IPS DF 19.7 (cell line): ENCODE results near the gene ZCCHC9.
"Not testable (repeated sequence)": the region's sequence is repeated elsewhere in the genome, so short reads cannot be mapped to it uniquely, and the experiment has no call there.

Source experiments
- DNase-seq: peaks from one replicate; pipeline ENCODE4 v3.0.0-alpha.2; 2013; ENCODE audit warnings: low read depth, low spot score

ZCCHC9 gene

DNA sequence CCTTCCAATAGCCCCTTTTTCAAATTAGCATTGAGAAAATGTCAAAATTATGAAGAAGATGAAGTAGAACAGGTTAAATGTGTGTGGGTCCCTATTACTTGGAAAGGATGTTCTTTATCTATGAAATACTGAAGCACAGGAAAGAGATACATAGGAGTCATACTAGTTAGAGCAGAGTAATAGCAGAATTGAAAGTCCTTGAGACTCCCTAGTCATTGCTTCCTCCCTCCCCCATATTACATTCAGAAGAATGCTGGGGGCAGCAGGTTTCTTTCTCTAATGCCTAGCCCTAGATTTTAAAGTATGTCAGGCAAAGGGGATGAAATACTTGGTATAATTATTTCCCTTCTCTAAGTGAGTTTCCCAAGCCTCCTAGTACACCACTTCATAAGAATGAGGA is 4.4 kb downstream of the ZCCHC9 start:
- DNase-seq = no peak

DNA sequence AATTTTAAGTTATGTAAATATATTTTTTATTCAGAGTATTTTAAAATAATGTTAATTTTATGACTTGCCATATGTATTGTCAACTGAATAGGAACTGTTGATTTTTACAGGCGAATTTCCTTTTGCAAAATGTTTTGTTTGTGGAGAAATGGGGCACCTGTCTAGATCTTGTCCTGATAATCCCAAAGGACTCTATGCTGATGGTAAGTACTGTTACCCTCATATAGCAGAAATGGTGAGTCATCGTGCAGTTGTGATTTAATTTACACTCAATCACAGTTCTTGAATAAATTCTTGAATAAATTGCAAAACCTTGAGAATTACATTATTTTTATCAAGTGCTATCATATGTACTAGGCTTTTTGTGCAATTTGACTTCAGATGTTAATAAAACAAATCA is 7.4 kb downstream of the ZCCHC9 start:
- no peak for DNase-seq

DNA sequence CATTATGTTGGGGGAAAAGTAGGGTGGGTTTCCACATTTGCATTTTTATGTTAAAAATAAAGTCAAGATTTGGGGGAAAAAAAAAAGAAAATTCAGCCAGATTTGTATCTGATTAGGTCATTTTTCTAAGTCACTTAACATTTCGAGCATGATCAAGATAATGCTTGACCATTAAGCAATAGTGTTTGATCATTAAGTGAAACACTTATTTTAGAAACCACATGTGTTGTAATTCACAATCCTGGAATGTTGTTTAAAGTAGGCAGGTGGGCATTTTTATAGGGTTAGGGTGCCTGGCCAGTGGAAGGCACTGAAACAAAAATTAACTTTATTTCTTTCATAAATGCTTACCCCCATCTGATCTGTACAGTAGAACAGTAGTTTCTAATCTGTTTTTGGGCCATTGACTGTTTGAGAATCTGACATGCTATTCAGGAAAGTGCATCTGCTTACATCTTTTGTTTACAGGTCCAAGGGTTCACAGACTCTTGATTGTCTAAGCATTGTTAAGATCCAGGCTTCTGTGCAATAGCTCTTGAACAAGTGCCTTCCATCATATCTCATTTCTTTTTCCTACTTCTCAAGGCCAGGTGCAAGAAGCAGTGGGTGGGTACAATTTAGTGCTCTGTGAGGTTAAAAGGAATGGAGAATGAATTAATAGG is 9.1 kb downstream of the ZCCHC9 start:
- no peak for DNase-seq

DNA sequence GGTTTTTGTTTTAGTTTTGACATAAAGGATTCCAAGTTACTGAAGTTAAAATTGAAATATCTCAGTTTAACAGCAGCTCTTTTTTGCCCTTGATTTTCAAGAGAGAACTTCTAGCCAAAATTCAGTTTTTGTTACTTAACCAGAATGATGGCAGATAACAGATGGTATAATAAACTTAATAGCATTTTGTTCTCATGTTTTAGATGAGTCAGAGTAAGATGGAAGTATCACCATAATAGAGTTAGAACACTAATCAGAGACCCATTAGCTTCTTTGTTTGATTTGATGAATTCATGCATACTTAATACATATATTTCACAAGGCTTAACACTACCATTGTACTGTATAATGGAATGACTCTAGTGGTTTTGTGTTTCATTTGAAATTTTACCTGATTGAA is 11.9 kb downstream of the ZCCHC9 start:
- DNase-seq = no peak

DNA sequence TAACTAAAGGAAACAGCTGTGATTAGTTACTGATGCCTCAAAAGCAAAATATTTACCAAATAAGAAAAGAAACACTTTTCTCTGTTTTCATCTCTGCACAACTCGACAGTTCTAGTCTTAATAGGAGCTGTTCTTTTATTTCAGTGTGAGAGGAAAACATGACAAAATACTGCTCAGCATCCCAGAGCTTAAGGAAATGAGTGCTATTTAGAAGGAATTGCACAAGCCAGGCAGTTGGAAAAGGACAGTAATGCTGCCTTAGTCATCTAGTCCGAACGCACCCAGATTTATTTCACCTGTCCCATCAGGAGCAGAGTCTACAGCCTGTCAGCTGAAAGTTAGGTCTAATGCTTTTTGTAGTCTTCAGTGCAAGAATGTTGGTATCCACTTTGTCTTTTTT is 12.3 kb downstream of the ZCCHC9 start:
- no peak for DNase-seq

DNA sequence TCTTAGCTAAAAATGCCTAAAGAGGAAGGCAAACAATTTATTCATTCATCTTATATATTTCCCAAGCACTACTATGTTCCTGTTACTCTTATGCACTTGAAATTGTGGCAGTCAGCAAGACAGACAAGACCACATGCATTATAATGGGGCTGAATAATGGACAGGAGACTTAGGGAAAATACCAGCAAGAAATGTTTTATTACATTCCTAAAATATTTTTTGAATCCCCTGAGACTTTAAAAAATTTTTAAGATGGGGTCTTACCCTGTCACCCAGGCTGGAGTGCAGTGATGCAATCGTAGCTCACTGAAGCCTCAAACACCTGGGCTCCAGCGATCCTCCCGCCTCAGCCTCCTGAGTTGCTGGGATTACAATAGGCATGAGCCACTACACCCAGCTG is 13.2 kb downstream of the ZCCHC9 start:
- no peak for DNase-seq

DNA sequence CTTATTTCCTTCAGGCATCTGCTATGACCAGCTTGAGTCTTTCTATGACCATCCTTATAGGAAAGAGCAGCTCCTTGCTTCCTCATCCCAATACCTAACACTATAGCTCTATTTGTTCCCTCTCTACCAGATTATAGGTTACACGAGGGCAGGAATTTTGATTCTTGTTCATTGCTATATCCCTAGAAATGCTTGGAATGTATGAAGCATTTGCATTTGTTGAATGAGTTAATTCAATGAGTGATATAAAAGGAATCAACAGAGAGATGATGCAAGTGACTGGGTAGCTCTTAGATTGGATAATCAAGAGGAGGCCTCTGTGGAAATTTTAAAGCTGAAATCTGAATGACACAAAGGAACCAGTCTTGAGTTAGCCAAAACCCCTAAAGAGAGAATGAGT is 13.9 kb downstream of the ZCCHC9 start:
- no peak for DNase-seq

DNA sequence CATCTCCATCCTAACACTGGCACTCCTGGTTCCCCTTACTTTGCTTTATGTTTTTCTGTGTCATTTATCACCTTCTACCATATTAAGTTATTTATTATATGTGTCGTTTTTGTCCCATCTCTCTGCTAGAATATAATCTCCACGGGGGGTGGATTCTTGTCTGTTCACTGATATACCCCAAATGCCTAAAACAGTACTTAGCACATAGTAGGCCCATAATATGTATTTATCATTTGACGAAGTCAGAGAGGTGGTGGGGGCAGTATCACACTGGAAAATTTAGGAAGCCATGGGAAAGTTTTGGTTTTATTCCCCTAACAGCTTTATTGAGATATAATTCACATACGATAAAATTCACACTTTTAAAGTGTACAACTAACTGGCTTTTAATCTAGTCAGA is 14.4 kb downstream of the ZCCHC9 start:
- no peak for DNase-seq

DNA sequence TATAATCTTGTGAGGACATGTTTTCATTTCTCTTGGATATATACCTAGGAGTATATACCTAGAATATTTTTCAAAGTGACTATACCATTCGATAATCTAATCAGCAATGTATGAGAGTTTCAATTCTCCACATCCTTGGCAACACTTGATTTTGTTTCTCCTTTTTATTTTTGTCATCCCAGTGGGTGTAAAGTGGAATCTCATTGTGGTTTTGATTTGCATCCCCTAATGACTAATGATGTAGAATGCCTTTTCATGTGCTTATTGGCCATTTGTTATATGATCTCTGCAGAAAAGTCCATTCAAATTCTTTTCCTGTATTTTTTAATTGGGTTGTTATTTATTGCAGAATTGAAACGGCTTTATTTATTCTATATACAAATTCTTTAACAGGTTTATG is 15.2 kb downstream of the ZCCHC9 start:
- no peak for DNase-seq

DNA sequence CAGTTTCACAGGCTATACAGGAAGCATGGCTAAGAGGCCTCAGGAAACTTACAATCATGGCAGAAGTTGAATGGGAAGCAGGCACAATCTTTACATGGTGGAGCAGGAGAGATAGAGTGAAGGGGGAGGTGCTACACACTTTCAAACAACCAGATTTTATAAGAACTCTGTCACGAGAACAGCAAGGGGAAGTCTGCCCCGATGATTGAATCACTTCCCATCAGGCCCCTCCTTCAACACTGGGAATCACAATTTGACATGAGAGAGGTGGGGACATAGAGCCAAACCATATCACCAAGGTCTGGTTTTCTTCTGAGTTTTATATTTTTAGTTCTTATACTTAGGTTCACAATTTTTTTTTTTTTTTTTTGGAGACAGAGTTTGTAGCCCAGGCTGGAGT is 16.1 kb downstream of the ZCCHC9 start:
- no peak for DNase-seq

DNA sequence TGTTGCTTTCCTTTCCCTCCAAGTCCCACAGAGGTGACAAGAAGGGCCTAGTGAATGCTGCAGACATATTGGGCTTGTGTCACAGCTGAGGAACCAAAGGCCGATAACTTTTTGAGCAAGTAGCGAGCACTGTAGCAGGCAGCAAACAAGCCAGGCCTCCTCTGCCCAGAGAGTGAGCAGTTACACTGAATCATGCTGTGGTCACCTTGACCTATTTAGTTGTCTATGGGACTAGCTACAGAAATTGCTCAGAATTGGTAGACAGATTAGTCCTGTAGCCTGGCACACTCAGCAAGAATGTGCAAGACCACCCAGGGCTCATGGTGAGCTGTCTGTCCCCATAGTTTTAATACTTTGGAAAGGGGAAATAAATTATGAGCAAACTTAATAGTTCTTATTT is 25.2 kb downstream of the ZCCHC9 start:
- no peak for DNase-seq

DNA sequence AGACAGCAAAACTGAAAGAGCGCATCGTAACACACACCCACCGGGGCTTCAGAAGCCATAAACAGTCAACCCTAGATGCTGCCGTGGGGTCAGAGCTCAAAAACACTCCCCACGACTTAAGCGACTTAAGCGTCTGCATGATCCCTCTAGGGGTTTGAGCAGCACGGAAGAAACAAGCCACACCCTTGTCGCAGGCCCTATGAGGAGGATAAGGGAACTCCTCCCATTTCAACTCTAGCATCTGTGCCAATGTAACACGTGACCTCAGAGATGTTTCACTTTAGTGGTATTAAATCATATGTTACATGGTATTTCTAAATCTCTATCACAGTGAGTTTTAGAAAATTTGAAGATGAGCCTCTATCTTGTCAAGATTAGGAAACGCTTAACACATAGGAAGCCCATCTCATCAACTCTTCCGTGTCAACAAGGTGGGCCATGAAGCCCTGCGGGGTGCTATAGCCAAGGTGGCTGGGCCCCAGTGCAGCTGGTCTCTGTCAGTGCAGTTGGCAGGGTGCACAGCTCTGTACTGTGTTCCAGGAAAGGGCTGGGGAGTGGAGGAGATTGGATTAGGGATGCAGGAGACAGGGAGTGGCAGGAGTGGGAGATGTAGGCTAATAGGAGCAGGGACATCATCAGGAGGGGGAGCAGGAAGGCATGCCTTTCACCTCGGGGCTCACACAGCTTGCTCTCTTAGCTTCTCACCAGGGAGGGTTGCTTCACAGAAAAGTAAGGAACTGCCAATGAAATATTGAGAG is 33.1 kb downstream of the ZCCHC9 start:
- no peak for DNase-seq

DNA sequence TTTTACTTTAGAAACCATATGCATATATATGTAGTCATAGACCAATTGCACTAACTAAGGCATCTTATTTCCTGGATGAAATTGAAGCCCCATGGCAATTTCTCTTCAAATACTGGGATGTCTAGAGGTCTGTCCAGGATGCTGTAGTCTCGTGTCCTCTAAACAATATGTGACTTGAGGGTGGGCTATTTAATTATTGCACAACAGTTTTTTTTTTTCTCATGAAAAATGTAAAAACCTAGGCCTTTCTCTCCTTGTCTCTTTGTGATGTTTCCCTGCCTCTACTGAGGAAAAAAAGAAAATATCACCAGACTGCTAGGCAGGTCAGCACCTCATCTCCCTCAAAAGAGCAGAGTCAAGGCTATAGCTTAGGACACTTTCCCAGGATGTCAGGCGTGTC is 34.6 kb downstream of the ZCCHC9 start:
- DNase-seq = no peak

DNA sequence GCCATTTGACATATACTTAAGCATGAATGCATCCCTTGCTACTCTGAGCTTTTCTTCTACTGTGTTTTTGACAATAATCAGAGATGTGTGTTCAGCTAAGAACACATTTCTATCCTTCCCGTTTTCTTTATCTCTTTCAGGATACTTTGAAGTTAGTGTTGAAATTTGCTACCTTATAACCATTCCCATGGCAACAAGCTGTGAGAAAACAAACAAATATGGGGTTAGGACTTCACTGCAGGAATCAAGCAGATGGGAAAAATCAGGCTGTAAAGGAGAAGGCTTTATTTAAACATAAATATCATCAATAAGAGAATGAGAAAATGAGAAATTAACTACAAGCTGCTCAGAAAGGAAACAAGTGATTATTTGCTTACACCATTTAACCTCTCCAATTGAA is 35.2 kb downstream of the ZCCHC9 start:
- DNase-seq = no peak

DNA sequence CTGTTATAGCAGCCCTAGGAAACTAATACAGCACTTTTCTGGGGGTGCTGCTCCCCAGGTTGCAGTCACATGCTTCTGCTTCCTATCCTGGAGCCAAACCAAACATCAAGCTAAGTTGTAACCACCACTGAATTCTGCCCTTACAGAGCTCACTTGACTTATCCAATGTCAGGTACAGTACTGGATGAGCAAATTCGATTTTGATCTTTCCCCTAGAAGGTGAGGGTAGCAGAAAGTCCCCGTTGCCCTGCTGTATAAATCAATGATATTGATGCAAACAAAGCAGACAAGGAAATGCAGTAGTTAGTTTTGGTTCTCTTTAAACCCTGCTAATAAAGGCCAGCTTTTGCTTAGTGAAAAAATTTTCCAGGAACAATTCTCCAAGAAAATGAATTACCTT is 36.4 kb downstream of the ZCCHC9 start:
- DNase-seq = no peak

DNA sequence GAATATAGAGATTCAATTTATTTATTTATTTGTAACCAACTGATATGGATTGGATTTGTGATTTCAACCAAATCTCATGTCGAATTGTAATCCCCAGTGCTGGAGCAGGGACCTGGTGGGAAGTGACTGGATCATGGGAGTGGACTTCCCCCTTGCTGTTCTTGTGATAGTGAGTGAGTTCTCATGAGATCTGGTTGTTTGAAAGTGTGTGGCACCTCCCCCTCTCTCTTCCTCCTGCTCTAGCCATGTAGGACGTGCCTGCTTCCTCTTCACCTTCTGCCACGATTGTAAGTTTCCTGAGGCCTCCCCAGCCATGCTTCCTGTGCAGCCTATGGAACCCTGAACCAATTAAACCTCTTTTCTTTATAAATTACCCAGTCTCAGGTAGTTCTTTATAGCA is 36.8 kb downstream of the ZCCHC9 start:
- not testable (repeated sequence) for DNase-seq

DNA sequence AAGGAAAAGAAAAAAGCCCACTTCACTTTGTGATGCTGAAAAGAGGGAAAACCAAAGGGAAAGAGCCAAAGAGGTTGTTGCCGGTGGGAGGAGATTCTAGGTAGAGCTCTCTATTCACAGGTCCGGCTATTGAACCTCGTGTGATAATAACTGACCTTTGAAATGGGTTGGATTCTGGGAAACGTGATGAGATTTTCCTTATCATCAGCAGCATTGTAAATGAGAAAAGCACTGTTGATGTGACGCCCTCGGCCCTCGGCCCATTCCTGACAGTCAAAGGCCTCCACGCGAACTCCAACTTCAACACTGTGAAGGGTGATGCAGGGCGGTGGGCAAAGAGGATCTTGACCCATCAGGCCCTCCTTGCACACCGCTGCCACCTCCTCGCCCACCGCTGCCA is 43.3 kb downstream of the ZCCHC9 start:
- DNase-seq = no peak

DNA sequence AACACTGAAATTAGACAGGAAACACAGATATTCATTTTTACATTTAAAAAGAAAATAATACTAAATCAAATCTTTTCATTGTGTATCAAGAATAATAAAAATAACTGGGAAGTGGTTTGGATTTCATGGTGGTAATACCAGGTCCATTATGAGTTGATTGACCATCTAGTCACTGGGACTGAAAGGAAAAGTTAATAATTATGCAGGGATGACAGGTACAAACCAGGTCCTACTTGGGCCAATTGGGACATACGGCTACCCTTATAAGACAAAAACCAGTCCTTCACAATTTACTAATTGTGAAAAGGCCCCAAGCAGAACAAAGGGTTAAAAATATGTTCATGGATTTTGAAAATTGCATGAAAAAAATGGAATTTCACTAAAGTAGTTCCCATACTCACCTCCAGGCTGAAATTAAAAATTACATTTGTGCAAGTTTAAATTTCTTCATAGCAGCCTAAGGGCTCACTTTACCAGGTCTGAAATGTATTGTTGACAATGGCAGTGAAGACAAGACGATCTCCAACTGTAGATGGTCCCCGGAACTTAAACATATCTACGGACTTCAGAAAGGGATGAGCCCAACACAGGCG is 44.1 kb downstream of the ZCCHC9 start:
- no peak for DNase-seq

DNA sequence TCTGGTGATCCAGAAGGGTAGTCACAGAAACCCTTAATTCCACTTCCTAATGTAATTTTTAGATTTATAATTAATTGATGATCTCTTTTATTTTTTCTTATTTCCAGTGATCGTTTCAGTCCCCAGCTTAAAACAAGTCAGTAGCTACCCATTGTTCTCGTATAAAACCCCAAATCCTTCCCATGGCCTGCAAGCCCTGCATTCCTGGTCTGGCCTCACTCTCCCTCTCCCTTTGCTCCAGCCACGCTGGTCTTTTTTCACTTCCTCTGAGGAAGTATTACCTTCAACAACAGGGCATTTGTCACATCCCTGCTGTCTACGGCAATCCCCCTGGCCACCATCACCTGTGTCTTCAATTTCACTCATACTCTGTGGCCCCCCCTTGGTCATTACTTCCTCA is 47.8 kb downstream of the ZCCHC9 start:
- no peak for DNase-seq

DNA sequence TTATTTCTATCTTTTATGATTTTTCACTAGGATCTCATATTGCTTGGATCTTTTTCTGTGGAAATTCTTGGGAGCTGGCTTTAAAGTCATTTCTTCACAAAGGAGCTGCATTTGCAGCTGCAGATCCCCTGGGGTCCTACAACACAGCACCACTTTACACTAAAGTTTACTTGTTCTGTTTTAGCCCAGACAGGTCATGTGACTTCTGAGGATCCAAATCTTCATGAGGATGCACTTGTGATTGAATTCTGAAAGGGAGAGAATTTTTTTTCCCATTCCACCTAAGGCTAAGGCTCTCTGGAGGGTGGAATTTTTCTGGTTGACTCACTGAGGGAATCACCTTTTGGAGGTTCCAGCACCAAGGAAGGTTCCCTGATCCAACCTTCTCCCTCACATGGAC is 49.1 kb downstream of the ZCCHC9 start:
- DNase-seq = no peak

DNA sequence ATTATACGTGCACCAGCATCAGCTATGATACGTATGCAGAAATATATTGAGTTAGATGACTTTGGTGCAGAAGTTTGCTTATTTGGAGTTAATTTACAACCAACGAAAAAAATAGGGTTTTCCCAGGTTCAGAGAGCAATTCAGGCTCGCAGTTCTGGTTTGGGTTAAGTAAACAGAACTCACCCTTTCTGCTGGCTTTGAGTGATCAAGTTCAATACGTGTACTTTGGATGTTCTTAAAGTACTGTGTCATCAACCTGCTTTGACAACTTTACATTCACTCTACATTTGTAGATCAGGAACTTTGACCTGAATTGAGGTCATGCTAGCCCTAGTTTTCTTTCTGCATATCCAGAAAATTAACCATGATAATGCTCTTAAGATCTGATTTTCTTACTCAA is 51.8 kb downstream of the ZCCHC9 start:
- DNase-seq = no peak

DNA sequence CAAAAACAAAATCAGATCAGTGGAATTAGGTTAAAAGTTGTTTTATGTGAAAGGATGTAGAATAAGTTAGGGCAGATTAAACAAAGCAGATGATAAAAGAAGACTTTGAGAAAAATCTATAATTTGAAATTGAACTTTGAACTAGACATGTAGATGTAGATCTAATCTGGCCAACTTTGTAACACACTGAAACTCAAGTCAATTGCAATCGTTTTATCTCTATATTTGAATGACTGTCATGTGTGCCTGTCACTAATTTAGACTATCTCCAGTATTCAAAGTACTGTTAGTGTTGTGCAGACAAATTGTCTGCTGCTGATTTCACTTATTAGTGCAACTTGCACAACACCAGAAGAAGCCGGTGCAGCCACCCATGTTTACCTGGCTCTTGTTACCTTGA is 52.7 kb downstream of the ZCCHC9 start:
- no peak for DNase-seq
